GM18858 (cell line): Measurements from ENCODE around the gene PITPNM3.

ENCODE experiments used
- ATAC-seq: cut with Tn5 transposase; IDR thresholded peaks from one replicate; pipeline ENCODE4 v1.9.1; 2021; ENCODE audit not compliant: unreplicated experiment

Gene PITPNM3

DNA sequence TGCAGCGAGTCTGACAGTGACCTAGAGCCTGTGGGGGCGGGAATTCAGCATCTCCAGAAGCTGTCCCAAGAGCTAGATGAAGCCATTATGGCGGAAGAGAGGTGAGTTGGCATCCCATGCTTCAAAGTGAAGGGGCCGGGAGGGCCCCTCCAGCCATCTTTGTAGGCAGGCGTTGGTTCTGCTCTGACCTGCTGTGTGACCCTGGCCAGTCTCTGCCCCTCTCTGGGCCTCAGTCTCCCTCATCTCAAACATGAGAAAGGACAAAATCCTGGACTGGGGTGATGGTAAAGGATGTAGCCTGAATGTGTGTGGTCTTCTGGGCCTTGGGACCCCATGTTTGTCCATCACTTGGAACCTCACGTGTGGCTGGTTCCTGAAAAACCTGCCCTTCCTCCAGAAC lies 107.0 kb downstream of the PITPNM3 start:
- ATAC-seq = no peak

DNA sequence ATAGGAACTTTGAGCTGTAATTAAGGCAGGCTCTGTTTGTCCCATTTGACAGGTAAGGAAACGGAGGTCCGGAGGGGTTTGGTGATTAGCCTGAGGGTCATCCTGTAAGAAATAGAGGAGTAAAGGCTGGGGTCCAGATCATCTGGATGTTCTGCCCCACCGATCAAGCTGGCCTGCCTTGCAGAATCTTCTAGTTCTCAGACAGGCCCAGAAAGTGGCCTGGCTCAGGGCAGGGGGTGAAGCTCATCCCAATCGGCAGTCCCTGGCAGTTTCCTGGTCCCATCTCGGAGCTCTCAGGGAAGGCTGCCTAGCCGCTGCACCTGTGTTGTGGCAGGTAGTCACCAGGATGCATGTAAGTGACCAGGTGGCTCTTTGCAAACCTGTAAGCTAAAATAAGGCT lies 107.9 kb downstream of the PITPNM3 start:
- ATAC-seq = no peak

DNA sequence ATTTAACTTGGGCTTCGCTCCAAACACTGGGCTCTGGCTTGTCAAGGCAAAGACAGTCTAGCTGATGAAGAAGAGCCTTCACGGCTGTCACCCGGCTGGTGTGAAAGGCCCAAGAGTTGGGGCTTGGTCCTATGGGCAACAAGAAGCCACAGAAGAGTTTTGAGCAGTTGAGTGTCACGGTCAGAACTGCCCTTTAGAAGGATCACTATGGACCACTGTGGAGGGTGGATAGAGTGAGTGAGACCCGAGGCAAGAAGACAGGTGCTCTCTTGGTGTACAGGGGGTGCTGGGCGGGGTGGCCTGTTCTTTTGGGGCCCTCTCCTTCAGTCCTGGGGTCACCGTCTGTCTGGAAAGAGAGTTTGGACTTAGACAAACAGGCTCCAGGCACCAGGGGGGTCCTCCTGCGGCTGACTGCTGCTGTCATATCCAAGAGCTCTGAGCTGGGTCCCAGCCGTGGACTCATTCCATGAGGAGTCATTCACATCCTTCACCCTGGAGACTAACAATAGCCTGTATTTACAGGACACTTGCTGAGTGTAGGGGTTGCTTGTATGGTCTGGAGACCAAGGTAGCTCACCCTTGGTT lies 109.7 kb downstream of the PITPNM3 start:
- ATAC-seq = no peak

DNA sequence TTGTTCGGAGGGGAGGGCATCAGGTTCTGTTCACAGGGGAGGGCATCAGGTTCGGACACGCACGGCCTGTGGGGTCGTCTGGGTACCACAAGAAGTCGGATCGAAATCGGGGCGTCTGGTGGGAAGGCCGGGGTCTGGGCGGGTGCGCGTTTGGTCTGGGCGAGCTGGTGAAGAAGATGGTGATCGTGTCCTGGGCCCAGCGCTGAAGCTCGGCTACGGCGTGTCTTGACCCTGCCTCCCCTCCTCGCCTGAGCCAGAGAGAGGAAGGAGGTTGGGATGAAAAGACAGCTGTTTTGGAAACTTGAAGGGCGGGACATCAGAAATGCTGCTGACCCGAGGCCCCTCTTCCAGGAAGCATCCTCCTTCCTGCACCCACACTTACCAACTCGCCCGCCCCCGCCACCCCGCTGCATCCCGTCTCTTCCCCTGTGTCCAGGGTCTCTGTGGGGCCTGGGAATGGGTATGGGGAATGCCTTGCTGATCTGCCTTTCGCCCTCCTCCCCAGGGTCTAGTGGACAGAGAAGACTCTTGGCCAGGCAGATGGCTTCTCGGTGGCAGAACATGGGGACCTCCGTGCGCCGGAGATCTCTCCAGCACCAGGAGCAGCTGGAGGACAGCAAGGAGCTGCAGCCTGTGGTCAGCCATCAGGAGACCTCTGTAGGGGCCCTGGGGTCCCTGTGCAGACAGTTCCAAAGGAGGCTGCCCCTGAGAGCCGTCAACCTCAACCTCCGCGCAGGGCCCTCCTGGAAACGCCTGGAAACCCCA lies 111.6 kb downstream of the PITPNM3 start:
- no peak for ATAC-seq

DNA sequence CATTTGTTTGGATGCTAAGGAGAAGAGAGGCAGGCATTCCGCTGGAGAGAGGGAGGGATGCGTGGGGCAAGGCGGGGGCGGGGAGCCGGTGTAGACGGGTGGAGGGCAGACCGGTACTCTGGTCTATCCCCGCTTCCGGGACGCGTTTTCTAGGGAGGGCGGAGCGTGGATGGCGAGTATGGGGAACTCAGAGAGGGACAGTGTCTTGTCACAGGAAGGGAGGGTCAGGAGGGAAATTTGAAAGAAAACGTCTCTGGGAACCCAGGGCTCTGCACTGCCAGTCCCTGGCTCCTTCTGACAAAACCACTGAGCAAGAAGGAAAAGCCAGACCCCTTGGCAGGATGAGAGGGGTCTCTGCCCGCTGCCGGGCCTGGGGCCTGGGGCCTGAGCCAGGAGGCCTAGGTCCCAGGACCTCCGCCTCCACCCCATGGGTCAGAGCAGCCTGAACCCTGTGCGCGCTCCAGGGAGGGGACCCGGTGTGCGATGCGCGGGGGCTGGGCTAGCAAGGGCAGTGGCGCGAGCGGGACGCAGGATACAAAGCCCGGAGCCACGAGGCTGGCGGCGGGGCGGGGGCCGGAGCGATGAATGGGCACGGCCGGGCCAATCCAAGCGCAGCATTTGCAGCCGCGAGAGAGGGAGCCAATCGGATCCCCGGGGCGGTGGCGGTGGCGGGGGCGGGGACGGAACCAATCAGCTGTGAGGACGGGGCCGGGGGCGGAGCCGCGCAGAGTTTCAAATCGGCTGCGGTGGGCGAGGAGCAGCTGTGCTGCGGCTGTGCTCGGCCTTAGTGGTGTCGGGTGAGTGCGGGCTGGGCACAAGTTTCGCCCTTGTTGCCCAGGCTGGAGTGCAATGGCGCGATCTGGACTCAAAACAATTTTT lies 112.4 kb downstream of the PITPNM3 start, which contains the start of gene PIMREG:
Gene PIMREG (plus strand): TSS at position 764 of the 879 bp plus-strand sequence. CDS start 656 bp downstream, outside the sequence.
- ATAC-seq = peak; percentile 52

DNA sequence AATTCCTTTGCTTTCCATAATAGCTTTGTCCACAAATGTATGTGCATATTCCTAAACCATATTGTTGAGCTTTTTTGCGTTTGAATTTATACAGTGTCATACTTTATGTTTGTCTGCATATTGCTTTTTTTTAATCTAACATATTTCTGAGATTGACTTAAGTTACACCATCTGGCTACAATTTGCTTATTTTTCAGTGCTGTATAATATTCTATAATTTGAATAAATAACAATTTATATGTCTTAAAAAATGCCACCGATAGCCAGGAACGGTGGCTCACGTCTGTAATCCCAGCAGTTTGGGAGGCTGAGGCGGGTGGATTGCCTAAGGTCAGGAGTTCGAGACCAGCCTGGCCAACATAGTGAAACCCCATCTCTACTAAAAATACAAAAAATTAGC lies 113.6 kb downstream of the PITPNM3 start:
- no peak for ATAC-seq

DNA sequence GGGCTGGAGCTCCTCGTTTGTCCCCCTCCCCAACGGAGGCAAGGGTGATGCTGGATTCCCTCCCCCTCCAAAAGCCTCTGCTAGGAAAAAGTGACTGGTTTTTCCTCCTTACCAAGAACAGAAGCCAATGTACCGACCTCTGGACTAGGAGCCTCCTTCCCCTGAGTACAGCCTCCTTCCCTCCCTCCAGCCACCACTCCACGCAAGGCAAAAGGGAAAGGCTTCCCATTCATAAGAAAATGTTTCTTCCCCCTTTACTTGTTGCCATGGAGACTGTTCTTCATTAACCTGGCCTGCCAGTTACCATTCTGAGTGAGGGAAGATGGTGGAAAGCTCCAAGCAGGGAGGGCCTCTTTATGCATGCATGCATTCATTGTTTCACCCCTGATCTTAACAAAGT lies 116.4 kb downstream of the PITPNM3 start:
- no peak for ATAC-seq

DNA sequence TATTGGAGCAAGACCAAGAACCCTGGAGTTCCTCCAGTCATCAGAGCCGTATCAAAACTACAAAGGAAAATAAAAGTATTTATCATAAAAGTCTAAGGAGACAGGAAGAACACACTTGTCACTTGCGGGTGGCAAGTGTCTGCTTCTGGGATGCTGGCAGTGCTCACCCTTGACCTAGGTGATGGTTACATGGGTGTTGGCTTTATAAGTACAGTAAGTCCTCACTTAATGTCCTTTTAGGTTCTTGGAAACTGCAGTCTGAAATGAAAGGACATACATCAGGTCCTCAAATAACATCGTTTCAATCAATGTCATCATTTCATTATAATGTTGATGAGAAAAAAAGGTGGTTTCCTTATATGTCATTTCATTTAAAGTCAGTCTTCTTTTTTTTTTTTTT lies 118.4 kb downstream of the PITPNM3 start:
- ATAC-seq = no peak

DNA sequence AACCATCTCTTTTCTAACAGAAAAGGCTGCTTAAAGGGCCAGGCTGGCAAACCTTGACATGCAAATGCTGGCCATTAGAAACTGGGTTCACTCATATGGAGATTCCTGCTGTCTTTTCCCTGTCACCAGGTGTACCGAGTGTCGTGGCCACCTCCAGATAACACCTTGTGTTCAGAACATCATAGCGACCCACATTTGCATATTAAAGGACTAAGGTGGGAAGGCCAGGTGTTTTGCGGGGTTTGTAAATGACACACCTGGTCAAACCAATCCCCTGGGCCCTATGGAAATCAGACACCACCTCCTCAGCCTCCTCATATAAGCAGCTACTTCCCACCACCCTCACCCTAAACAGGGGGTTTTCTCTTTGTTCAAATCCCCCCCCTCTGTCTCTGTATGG lies 118.9 kb downstream of the PITPNM3 start:
- no peak for ATAC-seq

DNA sequence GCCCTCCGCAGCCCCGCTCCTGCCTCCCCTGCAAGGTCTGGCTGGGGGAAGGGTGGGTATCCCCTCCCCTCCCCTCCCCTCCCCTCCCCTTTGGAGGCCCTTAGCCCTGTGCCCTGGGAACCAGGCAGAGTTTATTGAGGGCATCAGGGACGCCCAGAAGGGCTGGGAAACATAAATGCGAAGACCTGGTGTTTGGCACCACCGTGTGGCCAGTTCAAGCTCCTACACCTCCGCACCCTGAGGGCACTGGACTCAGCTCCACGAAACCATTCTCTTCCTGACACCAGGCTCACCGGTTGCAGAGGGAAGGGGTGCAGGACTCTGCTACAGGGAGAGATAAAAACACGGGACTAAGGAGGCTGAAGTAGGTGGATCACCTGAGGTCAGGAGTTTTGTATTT lies 120.4 kb downstream of the PITPNM3 start:
- no peak for ATAC-seq

DNA sequence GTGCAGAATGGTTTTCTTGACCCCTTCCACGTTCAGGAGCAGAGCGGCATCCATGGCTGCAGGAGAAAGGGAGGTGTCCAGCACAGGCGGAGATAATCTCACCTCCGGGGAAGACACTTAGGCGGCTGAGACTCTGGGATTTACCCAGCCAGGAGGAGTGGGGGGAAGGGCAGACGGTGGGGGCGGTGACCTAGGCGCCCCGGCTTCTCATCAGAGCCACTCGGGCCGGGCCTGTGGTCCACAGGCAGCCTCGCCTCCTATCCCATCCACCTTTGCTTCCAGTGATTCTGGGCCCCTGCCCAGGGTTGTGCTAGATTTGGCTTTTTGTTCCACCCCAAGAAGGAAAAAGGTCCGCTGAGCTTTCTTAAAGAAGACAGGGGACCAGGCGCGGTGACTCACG lies 121.3 kb downstream of the PITPNM3 start, which contains the start of gene AIPL1:
Gene AIPL1 (minus strand): TSS at position 71 of the 400 bp plus-strand sequence. CDS start 17 bp downstream, at position 54.
- ATAC-seq = no peak

DNA sequence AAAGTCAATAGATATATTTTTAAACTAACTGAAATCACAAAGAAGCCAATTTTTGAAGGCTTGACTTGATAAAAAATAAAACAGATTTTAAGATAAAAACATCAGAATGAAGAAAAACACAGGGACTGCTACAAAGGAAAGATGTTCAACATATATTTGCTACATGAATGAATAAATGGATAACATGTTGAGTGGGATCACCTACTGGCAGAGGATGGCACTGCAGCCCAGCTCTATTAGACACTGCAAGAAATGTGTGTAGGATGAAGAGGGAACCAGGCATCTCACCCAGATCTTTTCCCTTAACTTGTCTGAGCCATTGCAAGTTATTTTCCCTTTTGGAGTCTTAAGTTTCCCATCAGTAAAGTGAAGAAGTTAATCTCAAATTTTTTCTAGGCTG lies 125.6 kb downstream of the PITPNM3 start:
- ATAC-seq = no peak

DNA sequence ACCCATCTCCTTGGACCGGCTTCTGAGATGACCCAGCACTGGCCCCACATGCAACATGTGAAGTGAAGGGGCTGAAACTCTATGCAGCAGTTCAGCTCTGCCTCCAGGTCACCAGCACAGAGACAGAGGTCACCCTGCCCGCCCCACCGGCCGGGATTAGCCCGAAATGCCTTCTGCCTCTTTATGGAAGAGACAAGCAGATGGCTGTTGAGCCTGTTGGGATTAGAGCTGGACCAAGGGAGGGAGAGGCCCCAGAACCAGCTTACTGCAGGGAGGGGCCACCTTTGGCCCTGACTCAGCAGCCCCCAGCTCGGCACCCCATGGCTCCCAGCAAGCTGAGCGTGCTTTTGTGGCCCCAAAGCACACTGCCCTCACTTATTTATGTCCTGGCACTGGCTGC lies 127.1 kb downstream of the PITPNM3 start:
- no peak for ATAC-seq

DNA sequence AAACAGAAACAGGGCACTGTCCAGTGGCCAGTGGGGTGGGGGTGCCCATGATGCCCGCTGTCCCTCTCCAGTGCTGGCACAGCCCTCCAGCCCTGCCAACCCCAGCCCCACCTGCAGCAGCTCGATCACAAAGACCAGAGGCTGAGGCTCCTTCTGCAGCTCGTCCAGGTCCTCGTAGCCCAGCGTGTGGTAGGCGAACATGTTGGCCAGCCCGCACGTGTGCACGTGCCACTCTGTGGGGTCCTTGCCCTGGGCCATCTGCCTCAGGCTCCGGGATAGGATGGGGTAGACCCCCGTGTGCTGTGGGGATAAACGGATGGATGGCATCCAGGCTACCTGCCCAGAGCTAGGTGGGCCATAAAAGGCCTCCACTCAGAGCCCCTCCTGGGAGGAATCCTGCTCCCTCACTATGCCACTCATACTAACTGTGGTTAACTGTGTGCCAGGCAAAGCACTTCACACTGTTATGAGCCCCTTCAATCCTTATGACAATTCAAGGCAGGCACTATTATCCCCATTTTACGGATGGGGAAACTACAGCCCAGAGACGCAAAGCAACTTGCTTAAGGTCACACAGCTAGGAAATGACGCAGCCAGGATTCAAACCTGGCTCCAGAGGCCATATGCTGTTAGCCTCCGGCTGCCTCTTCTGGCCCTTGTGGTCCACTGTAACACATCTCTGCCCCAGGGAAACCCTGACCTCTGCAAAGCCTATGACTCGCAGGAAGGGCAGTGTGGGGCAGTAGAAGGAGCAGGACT lies 128.0 kb downstream of the PITPNM3 start:
- no peak for ATAC-seq

DNA sequence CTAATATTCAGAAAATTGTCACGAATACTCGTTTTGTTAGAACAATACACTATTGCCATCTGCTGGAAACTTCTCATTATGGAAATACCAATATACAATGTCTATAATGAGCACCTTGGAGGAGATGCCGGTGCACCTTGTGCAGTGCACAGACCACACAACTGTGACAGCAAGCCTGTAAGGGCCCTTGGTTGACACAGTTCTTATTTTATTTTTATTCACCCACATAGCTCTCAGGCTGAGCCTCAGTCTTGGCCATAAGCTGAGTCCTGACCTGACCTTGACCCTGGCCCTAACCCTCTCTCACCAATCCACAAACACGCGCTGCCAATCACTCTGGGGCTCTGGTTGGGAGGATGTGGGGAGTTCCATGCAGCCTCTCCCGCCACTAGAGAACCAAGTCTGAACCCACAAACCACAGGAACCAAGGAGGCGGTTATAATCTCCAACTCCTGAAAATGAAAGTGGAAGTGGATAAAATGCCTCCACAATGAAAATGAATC lies 129.0 kb downstream of the PITPNM3 start:
- no peak for ATAC-seq

DNA sequence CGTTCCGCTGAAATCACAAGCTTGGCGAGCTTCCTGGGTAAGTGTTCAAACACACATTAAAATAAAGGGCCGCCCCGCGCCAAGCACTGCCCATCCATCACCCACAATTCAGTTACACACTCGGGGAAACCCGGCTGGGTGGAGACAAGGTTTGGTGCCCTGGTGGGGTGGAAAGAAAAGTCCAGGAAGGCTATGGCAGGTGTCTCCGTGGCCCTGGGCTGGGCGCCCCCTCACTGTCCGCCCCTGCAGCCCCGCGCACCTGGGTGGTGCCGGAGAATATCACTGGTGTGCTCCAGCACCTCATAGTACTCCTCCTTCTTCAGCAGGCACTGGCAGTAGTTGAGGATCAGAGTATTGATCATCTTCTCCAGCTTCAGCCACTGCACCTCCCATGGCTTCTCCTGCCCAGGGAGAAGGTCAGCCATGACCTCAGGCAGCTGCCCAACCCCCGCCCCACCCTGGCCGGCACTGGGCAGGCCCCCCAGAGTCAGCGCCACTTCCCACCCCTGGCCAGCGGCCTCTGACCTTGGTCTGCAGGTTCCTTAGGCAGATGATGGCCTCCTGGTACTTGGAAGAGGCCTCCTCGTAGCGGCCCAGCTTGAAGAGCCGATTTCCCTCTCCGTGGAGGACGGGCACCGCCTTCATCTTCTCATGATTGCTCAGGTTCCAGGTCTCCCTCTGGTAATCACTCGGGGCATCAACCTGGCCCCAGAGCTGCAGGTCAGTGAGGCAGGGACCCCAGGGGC lies 129.8 kb downstream of the PITPNM3 start:
- no peak for ATAC-seq

DNA sequence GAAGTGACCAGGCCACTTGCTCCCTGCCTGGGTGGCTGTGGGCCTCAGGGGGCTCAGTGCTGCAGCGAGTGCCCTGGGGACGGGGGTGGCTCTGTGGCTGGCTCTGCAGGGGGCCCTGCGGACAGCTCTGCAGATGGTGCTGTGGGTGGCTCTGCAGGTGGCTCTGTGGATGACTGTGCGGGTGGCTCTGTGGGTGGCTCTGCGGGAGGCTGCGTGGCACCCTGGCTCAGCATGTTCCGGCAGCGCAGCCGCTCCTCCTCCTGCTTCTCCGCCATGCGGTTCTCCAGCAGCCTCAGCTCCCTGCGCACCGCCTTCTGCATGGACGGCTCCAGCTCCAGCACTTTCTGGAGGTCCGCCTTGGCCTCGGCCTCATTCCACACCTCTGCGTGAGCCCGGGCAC lies 130.9 kb downstream of the PITPNM3 start:
- ATAC-seq = no peak

DNA sequence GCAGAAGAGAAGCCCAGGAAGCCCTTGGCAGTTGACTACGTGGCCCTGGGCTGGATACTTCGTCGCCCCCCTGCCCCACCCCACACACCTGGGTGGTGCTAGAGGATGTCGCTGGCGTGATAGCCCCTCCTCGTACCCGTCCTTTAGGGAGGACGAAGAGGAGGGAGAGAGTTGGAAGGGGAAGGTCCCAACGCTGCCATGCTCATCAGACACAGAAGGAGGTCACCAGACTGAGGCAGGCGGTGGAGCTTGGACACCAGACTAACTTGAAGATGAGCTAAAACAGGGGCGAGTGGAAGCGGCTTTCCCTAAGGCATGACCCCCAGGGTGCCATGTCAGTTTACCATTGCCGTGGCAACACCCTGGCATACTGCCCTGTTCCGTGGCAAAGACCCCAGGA lies 132.4 kb downstream of the PITPNM3 start:
- no peak for ATAC-seq

DNA sequence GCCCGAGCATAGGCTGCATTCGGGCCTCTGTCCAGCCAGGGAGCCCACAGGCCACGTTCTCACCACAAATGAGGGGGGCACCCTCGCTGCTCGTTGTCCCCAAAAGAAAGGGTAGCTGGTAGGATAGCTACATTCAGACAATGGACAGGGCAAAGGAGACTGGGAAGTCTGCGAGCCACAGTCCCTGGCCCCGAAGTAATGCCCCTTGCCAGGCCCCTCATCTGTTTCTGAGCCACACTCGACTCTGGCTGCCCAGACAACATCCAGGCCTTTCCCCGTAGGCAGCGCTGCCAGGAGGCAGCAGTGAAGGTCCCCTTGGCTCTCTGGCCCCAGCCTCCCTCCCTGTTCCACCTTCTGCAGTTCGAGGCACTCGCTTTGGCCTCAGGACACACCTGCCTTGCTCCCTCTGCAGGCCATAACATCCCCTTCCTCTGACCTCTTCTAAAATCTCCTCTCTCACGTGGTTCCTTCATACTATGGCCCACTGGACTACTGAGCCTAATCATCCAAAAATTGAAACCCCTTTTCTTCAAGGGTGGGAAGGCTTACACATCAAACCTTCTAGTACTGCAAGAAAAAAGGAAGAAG lies 133.6 kb downstream of the PITPNM3 start:
- no peak for ATAC-seq
